HEK293 (cell line): Measurements from ENCODE around the gene TRPM2.

Source experiments
- CTCF ChIP-seq: fragments of 450-650 bp; formaldehyde crosslinking; IDR thresholded peaks from 2 replicates; pipeline ENCODE4 v1.5.1; 2016; ENCODE audit warnings: missing biosample characterization, missing genetic modification characterization
- PRDM4 ChIP-seq: fragments of 450-650 bp; formaldehyde crosslinking; IDR thresholded peaks from 2 replicates; pipeline ENCODE4 v1.5.1; 2017; ENCODE audit warnings: missing biosample characterization, missing genetic modification characterization
- ZBTB8A ChIP-seq: fragments of 450-650 bp; formaldehyde crosslinking; IDR thresholded peaks from 2 replicates; pipeline ENCODE4 v1.5.1; 2016; ENCODE audit warnings: missing biosample characterization, missing genetic modification characterization
- ZEB2 ChIP-seq: fragments of 450-650 bp; formaldehyde crosslinking; IDR thresholded peaks from 2 replicates; pipeline ENCODE4 v1.5.1; 2016; ENCODE audit warnings: missing biosample characterization, missing genetic modification characterization
- ZFP37 ChIP-seq: fragments of 450-650 bp; formaldehyde crosslinking; IDR thresholded peaks from 2 replicates; pipeline ENCODE4 v1.5.1; 2016; ENCODE audit warnings: missing biosample characterization, missing genetic modification characterization
- ZNF510 ChIP-seq: fragments of 450-650 bp; formaldehyde crosslinking; IDR thresholded peaks from 2 replicates; pipeline ENCODE4 v1.5.1; 2018; ENCODE audit warnings: mild to moderate bottlenecking, missing genetic modification characterization, missing biosample characterization; ENCODE audit not compliant: insufficient replicate concordance
- ZNF707 ChIP-seq: fragments of 450-650 bp; formaldehyde crosslinking; IDR thresholded peaks from 2 replicates; pipeline ENCODE4 v1.5.1; 2016; ENCODE audit warnings: missing biosample characterization, missing genetic modification characterization
- TF ChIP-seq, protein P1 (sequence below): fragments of 450-650 bp; formaldehyde crosslinking; IDR thresholded peaks from 2 replicates; pipeline ENCODE4 v1.5.1; 2016; ENCODE audit warnings: missing biosample characterization, missing genetic modification characterization
- TF ChIP-seq, protein P2 (sequence below): fragments of 450-650 bp; formaldehyde crosslinking; IDR thresholded peaks from 2 replicates; pipeline ENCODE4 v1.5.1; 2016; ENCODE audit warnings: missing biosample characterization, missing genetic modification characterization

DNA sequence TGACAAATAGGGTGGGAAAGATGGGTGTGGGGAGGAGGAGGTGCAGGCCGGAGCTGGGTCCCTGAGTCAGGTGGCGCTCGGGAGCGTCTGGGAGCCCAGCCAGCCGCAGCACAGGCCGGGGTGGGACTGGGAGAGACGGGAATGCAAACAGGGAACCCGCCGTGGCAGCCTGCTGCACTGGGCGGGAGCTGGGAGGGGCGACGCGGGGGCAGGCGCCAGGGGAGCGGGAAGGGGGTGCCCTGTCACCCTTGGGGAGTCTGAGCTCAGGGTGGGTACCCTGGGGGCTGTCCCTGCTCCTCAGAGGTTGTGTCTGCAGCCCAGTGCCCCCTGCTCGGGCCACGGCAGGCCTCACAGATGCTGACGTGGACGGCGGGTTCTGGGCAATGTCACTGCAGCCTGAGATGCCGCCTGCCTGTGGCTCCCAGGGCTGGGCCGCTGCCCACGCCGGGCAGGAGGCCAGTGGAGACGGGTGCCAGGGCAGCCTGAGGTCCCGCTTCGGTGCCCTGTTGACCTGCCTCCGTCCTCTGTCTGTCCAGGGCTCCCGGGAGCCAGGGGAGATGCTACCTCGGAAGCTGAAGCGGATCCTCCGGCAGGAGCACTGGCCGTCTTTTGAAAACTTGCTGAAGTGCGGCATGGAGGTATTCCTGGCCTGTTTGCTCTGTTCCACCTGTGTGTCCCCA is 85.2 kb downstream of the TRPM2 start:
- TF ChIP-seq CTCF (tag by site-specific recombination) (no peak), ZFP37 (no peak), ZEB2 (tag by site-specific recombination) (no peak), ZNF510 (no peak), ZNF707 (tag by site-specific recombination) (no peak), PRDM4 (tag by site-specific recombination) (no peak), ZBTB8A (no peak)
- TF ChIP-seq, protein P1, sequence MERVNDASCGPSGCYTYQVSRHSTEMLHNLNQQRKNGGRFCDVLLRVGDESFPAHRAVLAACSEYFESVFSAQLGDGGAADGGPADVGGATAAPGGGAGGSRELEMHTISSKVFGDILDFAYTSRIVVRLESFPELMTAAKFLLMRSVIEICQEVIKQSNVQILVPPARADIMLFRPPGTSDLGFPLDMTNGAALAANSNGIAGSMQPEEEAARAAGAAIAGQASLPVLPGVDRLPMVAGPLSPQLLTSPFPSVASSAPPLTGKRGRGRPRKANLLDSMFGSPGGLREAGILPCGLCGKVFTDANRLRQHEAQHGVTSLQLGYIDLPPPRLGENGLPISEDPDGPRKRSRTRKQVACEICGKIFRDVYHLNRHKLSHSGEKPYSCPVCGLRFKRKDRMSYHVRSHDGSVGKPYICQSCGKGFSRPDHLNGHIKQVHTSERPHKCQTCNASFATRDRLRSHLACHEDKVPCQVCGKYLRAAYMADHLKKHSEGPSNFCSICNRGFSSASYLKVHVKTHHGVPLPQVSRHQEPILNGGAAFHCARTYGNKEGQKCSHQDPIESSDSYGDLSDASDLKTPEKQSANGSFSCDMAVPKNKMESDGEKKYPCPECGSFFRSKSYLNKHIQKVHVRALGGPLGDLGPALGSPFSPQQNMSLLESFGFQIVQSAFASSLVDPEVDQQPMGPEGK (tag by site-specific recombination) = no peak
- TF ChIP-seq, protein P2, sequence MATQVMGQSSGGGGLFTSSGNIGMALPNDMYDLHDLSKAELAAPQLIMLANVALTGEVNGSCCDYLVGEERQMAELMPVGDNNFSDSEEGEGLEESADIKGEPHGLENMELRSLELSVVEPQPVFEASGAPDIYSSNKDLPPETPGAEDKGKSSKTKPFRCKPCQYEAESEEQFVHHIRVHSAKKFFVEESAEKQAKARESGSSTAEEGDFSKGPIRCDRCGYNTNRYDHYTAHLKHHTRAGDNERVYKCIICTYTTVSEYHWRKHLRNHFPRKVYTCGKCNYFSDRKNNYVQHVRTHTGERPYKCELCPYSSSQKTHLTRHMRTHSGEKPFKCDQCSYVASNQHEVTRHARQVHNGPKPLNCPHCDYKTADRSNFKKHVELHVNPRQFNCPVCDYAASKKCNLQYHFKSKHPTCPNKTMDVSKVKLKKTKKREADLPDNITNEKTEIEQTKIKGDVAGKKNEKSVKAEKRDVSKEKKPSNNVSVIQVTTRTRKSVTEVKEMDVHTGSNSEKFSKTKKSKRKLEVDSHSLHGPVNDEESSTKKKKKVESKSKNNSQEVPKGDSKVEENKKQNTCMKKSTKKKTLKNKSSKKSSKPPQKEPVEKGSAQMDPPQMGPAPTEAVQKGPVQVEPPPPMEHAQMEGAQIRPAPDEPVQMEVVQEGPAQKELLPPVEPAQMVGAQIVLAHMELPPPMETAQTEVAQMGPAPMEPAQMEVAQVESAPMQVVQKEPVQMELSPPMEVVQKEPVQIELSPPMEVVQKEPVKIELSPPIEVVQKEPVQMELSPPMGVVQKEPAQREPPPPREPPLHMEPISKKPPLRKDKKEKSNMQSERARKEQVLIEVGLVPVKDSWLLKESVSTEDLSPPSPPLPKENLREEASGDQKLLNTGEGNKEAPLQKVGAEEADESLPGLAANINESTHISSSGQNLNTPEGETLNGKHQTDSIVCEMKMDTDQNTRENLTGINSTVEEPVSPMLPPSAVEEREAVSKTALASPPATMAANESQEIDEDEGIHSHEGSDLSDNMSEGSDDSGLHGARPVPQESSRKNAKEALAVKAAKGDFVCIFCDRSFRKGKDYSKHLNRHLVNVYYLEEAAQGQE (tag by site-specific recombination) = no peak
